HG03066 (cell line): ENCODE measurements around the gene PLCB1.
"Not testable (repeated sequence)": the region's sequence is repeated elsewhere in the genome, so short reads cannot be mapped to it uniquely, and the experiment has no call there.

Experiments used
- ATAC-seq: cut with Tn5 transposase; IDR thresholded peaks from one replicate; pipeline ENCODE4 v1.9.1; 2021; ENCODE audit warnings: low read depth; ENCODE audit not compliant: unreplicated experiment

PLCB1 gene

DNA sequence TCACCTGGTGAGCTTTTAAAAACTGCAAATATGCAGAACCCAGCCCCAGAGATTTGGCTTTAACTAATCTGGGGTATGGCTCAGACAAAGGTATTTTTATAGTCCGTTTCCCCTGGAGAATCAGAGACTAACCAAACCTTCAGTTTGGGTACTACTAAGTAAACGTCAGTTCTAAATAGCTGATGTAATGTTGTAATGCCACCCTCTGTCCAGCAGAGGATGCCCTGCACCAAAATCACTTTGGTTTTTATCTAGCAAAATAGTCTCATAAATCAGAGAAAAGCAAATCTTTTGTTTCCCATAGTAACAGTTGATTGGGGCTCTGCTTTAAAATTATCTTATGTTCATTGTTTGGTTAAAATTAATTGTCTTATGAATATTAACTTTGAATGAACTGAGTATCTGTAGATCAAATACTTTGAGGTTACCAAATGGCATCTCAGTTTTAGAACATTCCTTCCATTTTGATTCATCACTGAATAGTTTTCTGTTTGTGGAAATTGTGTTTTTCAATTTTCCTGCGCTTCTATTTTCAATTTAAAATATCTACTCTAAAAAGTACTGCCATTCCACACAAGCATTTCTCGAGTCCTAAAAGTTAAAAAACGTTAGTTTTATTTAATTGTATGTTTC, 658.5 kb downstream of the PLCB1 start:
- peak; percentile 75 for ATAC-seq

- no peak for ATAC-seq
These were observed 663.3 kb downstream of the PLCB1 start for GRCh38 chr20:8795404-8795803.

DNA sequence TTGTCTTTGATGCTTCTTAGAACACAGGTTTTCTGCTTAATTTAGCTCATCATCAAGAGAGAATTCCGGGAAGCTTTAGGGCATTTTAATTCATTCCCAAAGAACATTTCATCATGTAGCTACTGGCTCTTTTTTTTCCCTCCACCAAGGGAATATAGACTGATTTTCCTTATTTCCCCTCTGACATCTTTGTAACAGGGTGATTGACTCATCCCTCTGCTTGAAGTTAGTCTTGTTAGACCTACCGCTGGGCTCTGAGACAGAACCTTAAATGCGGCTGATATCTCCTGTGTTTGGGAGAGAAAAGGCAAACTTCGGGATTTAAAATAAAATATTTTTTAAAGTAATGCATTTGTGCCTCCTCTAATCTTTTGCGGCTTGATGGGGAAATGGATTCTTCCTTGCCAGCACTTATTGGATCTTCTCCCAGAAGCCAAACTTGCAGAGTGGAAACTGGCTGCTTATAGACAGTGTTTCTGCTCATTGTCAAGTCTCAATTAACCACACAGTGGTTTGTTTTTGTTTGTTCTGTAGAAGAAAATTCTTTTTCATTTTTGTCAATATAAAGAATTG, 664.1 kb downstream of the PLCB1 start:
- no peak for ATAC-seq

DNA sequence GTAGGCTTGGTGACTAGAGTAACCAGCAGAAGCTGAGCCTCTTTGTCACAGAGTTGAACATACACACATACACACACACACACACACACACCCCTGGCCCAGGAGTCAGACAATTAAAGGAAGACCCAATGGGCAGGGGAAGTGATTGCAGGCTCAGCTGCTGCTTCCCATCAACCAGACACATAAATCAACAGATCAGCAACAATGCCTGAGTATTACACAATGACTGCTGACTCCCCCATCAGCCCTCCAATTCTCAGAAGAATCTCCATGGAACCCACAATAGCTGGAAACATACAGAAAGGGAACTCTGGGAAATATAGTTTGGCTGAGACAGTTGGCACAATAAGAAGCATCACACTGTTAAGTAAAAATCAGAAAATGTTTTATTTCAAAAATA, 666.4 kb downstream of the PLCB1 start:
- ATAC-seq = no peak

- ATAC-seq = no peak
These were observed 668.0 kb downstream of the PLCB1 start for GRCh38 chr20:8800089-8800488.

GRCh38 chr20:8801686-8802085, 669.6 kb downstream of the PLCB1 start:
- ATAC-seq = no peak

- ATAC-seq = no peak
These were observed 671.0 kb downstream of the PLCB1 start for GRCh38 chr20:8803065-8803464.

- ATAC-seq = no peak
These were observed 671.9 kb downstream of the PLCB1 start for GRCh38 chr20:8803941-8804340.

DNA sequence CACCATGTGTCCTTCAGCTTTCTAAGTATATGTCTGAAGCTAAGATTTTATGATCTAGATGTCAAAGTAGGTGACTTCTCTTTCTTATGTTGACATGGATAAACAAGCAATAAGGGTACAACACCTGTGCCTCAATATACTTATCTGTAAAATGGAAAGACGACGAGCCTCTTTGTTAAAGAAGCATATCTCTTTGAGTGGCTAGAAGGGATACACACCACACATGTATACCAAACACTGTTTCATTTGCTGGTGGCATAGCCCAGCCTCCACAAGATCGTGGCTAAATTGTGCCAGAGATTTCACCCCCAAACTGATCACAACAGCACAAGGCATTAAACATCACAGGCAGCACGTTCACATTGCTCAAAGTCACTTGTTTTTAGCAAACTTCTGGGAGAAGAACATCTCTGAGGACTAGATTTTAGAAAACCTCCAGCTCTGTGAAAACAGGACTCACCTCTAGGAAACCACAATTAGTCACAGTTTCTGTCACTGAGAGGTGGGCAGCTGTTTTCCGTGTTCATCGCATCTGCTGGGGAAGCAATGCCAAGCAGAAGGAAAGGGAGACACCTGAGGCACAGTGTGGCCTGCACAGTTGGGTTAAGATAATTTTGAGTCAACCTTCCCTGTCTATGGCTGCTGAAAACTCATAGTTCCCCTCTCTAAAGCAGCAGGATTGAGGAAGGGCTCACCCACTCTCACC, 673.8 kb downstream of the PLCB1 start:
- no peak for ATAC-seq

- no peak for ATAC-seq
These were observed 675.6 kb downstream of the PLCB1 start for GRCh38 chr20:8807480-8808201.

DNA sequence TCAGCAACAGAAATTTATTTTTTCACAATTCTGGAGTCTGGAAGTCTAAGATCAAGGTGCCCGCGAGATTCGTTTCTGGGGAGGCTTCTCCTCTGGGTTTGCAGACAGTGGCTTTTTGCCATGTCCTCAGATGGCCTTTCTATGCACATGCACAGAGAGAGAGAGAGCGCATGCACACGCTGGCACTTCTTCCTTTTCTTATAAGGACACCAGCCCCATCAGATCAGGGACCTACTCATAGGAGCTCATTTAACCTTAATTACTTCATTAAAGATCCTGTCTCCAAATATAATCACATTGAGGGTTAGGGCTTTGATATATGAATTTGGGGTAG, 676.1 kb downstream of the PLCB1 start:
- ATAC-seq = no peak

DNA sequence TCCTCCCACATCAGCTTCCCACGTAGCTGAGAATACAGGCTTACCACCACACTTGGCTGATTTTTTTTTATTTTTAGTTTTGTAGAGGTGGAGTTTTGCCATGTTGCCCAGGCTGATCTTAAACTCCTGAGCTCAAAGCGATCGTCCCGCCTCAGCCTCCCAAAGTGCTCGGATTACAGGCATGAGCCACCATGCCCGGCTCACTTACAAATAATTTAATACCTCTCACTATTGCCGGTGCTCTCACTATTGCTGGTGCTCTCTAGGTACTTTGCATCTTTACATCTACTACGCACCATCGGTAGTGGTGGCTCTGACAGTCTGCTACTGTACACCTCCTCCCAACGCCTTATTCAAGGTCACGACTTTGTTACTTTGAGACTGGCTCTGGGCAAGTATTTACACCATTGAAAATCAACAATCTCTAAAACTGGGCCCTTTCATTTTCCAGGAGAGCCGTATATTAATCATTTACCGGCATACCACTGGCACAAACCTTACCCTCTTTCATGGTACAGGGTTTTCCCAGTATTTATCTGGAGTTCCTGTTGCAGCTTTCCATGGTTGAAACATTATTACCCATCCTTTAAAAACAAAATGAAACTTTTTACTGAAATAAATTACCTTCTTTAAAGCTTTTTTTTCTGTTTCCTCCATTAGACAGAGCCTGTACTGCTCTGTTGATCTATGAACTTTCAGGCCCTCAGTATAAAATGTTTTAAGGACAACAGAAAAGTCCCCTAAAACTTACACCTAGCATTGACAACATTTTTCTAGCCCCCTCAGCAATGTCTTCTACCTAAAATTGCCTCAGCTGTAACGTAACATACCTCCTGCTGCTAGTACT, 677.3 kb downstream of the PLCB1 start:
- ATAC-seq = no peak

GRCh38 chr20:8811801-8812594, 679.9 kb downstream of the PLCB1 start:
- ATAC-seq = no peak

GRCh38 chr20:8812817-8813216, 680.8 kb downstream of the PLCB1 start:
- no peak for ATAC-seq

DNA sequence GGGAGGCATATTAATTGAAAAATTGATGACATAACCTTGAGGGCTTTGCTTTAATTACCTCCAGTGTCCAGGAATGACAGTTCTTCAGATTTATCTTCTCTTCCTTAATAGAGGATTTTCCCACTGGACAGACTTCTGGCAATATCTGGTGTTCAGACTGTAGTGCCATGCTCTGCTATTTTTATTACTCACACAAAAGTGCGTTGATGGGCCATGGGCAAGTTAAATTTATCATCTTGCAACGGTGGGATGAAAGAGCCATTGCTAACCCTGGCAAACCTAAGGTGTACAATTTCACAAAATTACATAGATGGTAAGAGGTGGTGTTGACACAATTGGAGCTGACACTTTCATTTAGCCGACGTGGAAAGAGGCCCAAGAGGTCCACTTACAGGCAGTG, 683.1 kb downstream of the PLCB1 start:
- no peak for ATAC-seq

DNA sequence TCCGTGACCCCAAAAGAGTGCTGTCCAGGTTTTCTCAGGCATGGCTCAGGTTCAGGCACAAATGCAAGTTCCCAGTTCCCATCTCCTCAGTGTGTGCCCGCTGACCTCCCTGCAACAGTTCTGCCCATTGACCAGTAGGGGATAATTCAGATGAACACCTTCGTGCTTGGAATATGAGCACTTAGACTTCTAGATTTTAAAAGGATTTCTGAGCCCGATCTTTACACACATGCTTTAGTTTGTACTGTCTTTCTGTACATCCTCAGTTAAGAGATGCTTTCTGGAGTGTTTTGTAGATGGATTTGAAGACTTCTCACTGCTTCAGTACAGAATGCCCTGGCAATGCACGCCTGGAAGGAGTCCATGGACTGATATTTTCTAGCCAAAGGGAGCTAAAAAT, 697.2 kb downstream of the PLCB1 start:
- no peak for ATAC-seq

DNA sequence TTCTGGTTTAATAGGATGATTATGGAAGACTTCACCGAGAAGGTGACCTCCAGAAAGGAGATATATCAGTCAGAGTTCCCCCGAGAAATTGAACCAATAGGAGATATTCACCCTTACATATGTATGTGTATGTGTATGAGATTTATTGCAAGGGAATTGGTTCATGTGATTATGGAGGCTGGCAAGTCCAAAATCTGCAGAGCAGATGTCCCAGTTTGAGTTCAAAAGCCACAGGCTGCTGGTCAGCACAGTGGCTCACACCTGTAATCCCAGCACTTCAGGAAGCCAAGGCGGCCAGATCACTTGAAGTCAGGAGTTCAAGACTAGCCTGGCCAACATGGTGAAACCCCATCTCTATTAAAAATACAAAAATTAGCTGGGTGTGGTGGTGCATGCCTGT, 702.2 kb downstream of the PLCB1 start:
- not testable (repeated sequence) for ATAC-seq

DNA sequence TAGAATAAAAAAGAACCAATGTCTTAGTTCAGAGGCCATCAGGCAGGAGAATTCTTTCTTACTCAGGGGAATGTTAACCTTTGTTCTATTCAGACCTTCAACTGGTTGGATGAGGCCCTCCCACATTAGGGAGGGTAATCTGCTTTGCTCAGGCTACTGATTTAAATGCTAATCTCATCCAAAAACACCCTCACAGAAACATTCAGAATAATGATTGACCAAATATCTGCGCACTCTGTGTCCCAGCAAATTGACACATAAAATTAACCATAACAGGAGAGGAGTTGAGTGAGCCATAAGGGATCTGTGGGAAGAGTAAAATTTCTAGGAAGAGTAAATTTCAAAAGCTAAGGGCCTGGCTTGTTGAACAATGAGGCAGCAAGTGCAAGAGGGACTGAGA, 702.8 kb downstream of the PLCB1 start:
- ATAC-seq = no peak

- no peak for ATAC-seq
These were observed 705.3 kb downstream of the PLCB1 start for GRCh38 chr20:8837396-8837795.

DNA sequence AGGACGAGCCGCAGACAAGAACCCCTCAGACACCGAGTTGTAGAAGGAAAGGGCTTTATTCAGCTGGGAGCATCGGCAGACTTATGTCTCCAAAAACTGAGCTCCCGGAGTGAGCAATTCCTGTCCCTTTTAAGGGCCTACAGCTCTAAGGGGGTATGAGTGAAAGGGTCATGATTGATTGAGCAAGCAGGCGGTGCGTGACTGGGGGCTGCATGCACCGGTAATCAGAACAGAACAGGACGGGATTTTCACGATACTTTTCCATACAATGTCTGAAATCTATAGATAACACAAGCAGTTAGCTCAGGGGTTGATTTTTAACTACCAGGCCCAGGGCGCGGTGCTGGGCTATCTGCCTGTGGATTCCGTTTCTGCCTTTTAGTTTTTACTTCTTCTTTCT, 710.5 kb downstream of the PLCB1 start:
- ATAC-seq = no peak
